ENCODE data around the gene PARD3B.

PARD3B gene

DNA sequence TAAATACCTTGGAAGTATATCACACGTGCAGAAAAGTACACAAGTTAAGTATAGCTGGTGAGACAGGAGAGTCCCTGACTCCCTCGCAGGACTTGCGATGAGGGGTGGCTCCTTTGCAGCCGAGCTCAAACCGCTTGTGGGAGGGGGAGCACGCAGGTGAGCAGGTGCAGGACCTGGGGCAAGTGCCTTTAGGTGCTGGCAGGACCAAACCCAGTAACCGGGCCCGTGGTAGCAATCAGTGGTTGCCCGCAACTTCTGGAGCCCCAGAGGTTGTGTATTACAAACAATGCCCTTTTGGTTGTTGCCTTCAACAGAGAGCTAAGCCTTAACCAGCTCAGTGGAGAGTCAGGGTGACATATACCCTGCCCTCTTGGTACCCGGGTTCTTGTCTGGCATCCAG lies 132.8 kb downstream of the PARD3B start:
- Histone ChIP-seq H3K27ac (ENCODE audit: low read depth, low read length) (no peak overlapping the region), H3K9me3 (ENCODE audit: control insufficient read depth, insufficient read depth, low read length) (no peaks in the 10 kb centered on the region), H3K9ac (ENCODE audit: low read depth, low read length) (no peak overlapping the region), H3K4me3 (ENCODE audit: low read depth, low read length) (no peak overlapping the region), H3K27me3 (ENCODE audit: control insufficient read depth, insufficient read depth, low read length) (no peaks in the 10 kb centered on the region), H3K36me3 (ENCODE audit: control insufficient read depth, insufficient read depth, low read length) (no peaks in the 10 kb centered on the region), H3K4me1 (ENCODE audit: control insufficient read depth, insufficient read depth, low read length) (peaks cover 14% of the 10 kb centered on the region)

DNA sequence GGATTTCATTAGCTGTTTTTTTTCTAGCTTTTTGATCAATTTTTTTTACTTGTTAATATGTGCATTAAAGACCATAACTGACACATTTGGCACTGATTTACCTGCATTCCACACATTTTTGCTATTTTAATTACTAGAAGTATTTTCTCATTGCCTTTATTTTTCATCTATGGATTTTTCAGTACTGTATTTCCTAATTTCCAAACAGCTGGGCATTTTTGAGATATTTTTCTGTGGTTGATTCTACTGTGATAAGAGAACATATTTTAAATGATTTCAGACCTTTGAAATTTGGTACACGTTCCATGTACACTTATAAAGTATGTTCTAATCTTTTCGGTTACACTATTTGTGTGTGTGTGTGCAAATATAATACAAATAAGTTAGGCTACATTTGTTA lies 135.3 kb downstream of the PARD3B start:
- Histone ChIP-seq H3K4me1 (ENCODE audit: control insufficient read depth, insufficient read depth, low read length) (no peaks in the 10 kb centered on the region), H3K9ac (ENCODE audit: low read depth, low read length) (no peak overlapping the region), H3K27me3 (ENCODE audit: control insufficient read depth, insufficient read depth, low read length) (no peaks in the 10 kb centered on the region), H3K36me3 (ENCODE audit: control insufficient read depth, insufficient read depth, low read length) (no peaks in the 10 kb centered on the region), H3K4me3 (ENCODE audit: low read depth, low read length) (no peak overlapping the region), H3K9me3 (ENCODE audit: control insufficient read depth, insufficient read depth, low read length) (no peaks in the 10 kb centered on the region), H3K27ac (ENCODE audit: low read depth, low read length) (no peak overlapping the region)

DNA sequence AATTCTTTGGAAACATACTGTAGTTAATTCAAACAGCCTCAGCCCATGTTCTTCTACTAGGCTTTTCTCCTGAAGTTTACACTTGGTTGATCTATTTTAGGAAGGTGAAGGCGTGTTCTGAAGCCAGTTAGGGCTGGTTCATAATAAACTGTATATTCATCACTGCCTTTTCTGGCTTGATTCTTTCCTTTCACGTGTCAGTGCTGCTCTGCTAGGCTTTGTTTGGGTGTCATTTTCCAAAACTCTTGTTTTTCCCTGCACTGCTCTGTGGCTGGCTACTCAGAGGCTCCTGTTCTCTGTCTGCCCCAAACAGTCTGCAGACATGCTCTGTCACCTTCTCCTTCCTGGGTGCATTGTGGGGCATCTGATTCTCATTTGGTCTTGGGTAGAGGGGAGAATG lies 136.1 kb downstream of the PARD3B start:
- H3K9me3 ChIP-seq (ENCODE audit: control insufficient read depth, insufficient read depth, low read length), result no peaks in the 10 kb centered on the region
- H3K4me1 ChIP-seq (ENCODE audit: control insufficient read depth, insufficient read depth, low read length), result no peaks in the 10 kb centered on the region
- H3K27me3 ChIP-seq (ENCODE audit: control insufficient read depth, insufficient read depth, low read length), result no peaks in the 10 kb centered on the region
- no peak overlapping the region for H3K9ac ChIP-seq (ENCODE audit: low read depth, low read length)
- no peaks in the 10 kb centered on the region for H3K36me3 ChIP-seq (ENCODE audit: control insufficient read depth, insufficient read depth, low read length)
- H3K27ac ChIP-seq (ENCODE audit: low read depth, low read length), result no peak overlapping the region
- no peak overlapping the region for H3K4me3 ChIP-seq (ENCODE audit: low read depth, low read length)

DNA sequence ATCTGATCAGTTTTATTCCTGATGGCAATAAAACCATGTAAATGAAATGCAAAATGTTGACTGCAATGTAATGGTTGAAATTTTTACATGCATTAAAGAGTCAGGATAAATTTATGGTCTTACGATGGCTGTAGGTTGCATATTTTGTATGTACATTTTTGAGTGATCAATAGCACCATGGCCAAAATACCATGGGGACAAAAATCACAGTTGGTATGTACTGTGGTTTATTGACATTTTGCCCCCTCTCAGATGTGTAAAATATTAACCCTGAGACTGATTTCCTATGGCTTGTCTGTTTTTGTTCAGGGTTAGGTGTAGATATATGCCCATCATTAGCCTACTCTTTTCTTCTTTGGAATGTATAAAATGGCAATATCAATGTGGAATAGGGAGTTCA lies 138.1 kb downstream of the PARD3B start:
- no peak overlapping the region for H3K27ac ChIP-seq (ENCODE audit: low read depth, low read length)

DNA sequence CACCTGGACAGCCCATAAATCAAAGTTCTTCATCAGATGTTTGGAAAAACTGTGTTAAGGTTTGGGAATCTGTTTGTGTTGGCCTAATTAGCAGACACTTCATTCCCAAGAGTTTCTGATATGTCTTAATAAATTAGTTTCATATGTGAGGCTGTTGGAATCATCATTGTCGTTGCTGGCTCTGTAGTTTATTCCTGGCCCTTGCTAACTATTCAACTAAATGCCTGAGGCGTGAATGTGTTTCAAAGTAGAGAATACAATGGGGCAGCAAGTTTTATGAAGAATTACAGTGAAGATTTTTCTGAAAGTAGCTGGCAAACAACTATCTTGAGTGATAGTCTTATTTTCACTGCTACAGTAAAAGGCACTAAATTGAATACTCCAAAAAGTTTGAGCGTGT lies 141.1 kb downstream of the PARD3B start:
- no peaks in the 10 kb centered on the region for H3K36me3 ChIP-seq (ENCODE audit: control insufficient read depth, insufficient read depth, low read length)
- H3K9ac ChIP-seq (ENCODE audit: low read depth, low read length), result no peak overlapping the region

More for the DNA sequence above, 138.1 kb downstream of the PARD3B start:
- H3K4me1 ChIP-seq (ENCODE audit: control insufficient read depth, insufficient read depth, low read length), result no peaks in the 10 kb centered on the region
- H3K4me3 ChIP-seq (ENCODE audit: low read depth, low read length), result no peak overlapping the region
- H3K36me3 ChIP-seq (ENCODE audit: control insufficient read depth, insufficient read depth, low read length), result no peaks in the 10 kb centered on the region
- H3K9me3 ChIP-seq (ENCODE audit: control insufficient read depth, insufficient read depth, low read length), result no peaks in the 10 kb centered on the region
- no peak overlapping the region for H3K9ac ChIP-seq (ENCODE audit: low read depth, low read length)
- H3K27me3 ChIP-seq (ENCODE audit: control insufficient read depth, insufficient read depth, low read length), result no peaks in the 10 kb centered on the region

DNA sequence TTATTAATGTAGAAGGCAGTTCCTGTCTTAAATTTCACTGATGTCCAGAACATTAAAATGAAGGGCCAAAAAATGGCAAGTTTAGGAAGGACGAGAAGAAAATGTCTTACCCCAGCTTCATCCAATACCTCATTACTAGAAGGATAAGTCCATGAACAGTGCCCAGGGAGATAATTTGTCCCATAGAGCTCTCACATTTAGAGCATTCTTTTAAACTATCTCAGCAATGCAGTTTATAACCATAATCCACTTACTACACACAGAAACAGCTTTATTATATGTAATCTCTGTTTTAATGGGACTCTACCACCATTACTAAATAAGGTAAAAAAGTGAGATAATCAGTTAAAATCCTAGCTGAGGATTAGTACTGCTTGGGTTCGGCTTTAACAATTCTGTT lies 142.5 kb downstream of the PARD3B start:
- no peaks in the 10 kb centered on the region for H3K4me1 ChIP-seq (ENCODE audit: control insufficient read depth, insufficient read depth, low read length)
- H3K9ac ChIP-seq (ENCODE audit: low read depth, low read length), result no peak overlapping the region
- H3K27ac ChIP-seq (ENCODE audit: low read depth, low read length), result no peak overlapping the region
- H3K9me3 ChIP-seq (ENCODE audit: control insufficient read depth, insufficient read depth, low read length), result no peaks in the 10 kb centered on the region
- no peaks in the 10 kb centered on the region for H3K27me3 ChIP-seq (ENCODE audit: control insufficient read depth, insufficient read depth, low read length)
- H3K36me3 ChIP-seq (ENCODE audit: control insufficient read depth, insufficient read depth, low read length), result no peaks in the 10 kb centered on the region
- H3K4me3 ChIP-seq (ENCODE audit: low read depth, low read length), result no peak overlapping the region

More for the DNA sequence above, 141.1 kb downstream of the PARD3B start:
- H3K27me3 ChIP-seq (ENCODE audit: control insufficient read depth, insufficient read depth, low read length), result no peaks in the 10 kb centered on the region
- no peak overlapping the region for H3K27ac ChIP-seq (ENCODE audit: low read depth, low read length)
- no peak overlapping the region for H3K4me3 ChIP-seq (ENCODE audit: low read depth, low read length)
- H3K4me1 ChIP-seq (ENCODE audit: control insufficient read depth, insufficient read depth, low read length), result no peaks in the 10 kb centered on the region
- no peaks in the 10 kb centered on the region for H3K9me3 ChIP-seq (ENCODE audit: control insufficient read depth, insufficient read depth, low read length)

DNA sequence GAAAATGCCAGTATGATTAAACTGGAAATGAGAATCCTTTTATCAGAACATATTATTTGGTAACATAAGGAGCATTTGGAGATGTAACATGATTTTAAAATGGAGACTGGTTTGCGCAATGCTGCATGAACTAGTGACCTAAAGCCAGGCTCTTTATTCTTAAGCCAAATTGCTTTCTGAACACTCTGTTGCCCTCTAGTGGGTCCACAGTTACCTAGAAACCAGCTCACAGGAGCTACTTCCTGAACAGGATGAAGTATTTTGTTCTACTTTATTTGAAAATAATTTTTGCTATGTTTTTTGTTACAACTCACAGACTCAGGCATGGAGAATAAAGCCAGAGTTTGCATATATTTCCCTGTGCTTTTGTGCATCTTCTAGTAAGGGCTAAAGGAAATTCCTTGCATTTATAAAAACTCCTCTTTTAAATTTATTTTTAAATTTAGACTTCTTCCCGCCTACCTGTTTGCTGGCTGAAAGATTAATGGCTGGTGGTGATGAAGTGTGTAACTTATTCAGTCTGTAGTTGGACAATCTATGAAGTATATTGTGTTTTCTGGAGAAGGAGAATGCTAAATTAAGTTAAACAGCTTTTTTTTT lies 146.7 kb downstream of the PARD3B start:
- no peak overlapping the region for H3K27ac ChIP-seq (ENCODE audit: low read depth, low read length)
- no peaks in the 10 kb centered on the region for H3K27me3 ChIP-seq (ENCODE audit: control insufficient read depth, insufficient read depth, low read length)
- no peaks in the 10 kb centered on the region for H3K9me3 ChIP-seq (ENCODE audit: control insufficient read depth, insufficient read depth, low read length)
- no peak overlapping the region for H3K9ac ChIP-seq (ENCODE audit: low read depth, low read length)
- H3K4me3 ChIP-seq (ENCODE audit: low read depth, low read length), result no peak overlapping the region
- H3K4me1 ChIP-seq (ENCODE audit: control insufficient read depth, insufficient read depth, low read length), result no peaks in the 10 kb centered on the region
- no peaks in the 10 kb centered on the region for H3K36me3 ChIP-seq (ENCODE audit: control insufficient read depth, insufficient read depth, low read length)

DNA sequence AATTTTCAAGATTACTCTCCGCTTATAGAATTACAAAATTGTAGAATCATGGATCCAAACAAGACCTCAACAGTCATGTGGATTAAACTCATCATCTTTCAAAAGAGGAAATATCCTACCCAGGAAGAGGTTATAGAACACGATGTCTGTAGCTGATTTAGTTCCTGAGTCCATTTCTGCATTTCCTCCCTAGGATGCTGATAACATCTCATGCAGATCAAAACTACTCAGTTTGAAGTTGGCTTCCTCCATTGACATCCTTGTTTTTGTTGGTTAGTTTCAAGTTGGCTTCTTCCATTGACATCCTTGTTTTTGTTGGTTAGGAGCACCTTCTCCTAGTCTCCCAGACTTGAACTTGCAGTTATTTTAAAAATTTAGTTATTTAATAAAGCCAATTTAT lies 147.5 kb downstream of the PARD3B start:
- Histone ChIP-seq H3K4me3 (ENCODE audit: low read depth, low read length) (no peak overlapping the region), H3K27me3 (ENCODE audit: control insufficient read depth, insufficient read depth, low read length) (no peaks in the 10 kb centered on the region), H3K9me3 (ENCODE audit: control insufficient read depth, insufficient read depth, low read length) (no peaks in the 10 kb centered on the region), H3K36me3 (ENCODE audit: control insufficient read depth, insufficient read depth, low read length) (no peaks in the 10 kb centered on the region), H3K4me1 (ENCODE audit: control insufficient read depth, insufficient read depth, low read length) (no peaks in the 10 kb centered on the region), H3K9ac (ENCODE audit: low read depth, low read length) (no peak overlapping the region), H3K27ac (ENCODE audit: low read depth, low read length) (no peak overlapping the region)

DNA sequence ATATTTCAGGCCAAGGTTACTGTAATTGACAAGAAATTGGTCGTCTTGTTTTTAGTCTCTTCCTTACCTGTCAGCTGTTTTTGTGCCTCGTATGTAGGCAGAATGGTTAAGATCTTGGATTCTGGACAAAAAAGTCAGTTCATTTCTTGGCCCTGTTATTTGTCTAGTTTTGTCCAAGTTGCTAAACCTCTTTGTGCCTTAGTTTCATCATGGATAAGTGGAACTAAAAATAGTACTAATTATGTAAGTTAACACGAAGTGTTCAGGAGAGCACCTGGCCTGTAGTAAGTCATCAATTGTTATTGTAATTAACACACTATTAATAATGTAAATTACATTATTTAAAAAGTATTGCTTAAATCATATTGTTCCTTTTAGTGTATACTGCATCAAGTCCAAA lies 148.0 kb downstream of the PARD3B start:
- Histone ChIP-seq H3K4me1 (ENCODE audit: control insufficient read depth, insufficient read depth, low read length) (no peaks in the 10 kb centered on the region), H3K27me3 (ENCODE audit: control insufficient read depth, insufficient read depth, low read length) (no peaks in the 10 kb centered on the region), H3K27ac (ENCODE audit: low read depth, low read length) (no peak overlapping the region), H3K4me3 (ENCODE audit: low read depth, low read length) (no peak overlapping the region), H3K36me3 (ENCODE audit: control insufficient read depth, insufficient read depth, low read length) (no peaks in the 10 kb centered on the region), H3K9me3 (ENCODE audit: control insufficient read depth, insufficient read depth, low read length) (no peaks in the 10 kb centered on the region), H3K9ac (ENCODE audit: low read depth, low read length) (no peak overlapping the region)

DNA sequence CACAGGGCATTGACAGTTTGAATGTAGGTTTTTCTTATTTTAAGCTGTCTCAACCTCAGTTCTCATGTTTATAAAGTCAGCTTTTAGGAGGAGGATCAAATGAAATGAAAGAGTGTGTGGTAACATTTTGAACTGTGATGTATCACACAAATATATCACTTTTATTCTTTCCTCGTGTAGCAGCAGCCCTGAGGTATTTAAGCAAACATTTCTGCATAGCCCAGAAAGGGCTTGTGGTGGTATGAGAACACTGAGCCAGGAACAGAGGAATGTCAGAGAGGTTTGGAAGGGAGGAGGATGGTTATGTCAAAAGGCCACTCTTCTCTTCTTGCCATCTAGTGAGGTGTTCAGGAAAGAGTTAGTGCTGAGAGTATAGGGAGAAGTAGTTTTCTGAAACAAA lies 150.2 kb downstream of the PARD3B start:
- no peak overlapping the region for H3K9ac ChIP-seq (ENCODE audit: low read depth, low read length)
- H3K27ac ChIP-seq (ENCODE audit: low read depth, low read length), result no peak overlapping the region

DNA sequence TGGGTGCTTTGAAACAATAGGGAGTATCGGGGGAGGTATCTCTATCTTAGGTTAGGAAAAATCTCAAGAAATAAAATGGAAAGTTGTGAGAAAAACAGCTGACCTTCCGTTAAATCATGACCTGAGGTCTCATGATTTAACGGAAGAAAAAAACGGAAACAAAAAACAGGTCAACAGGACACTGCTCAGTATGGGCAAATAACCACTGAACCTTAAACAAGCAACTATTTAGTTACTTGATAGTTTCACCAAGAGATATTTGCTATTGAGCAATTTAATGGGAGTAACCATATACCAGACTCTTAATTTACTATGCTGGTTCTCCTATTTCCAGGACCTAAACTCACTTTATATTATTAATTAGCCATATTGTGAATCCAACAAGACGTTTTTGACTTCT lies 150.8 kb downstream of the PARD3B start:
- Histone ChIP-seq H3K9me3 (ENCODE audit: control insufficient read depth, insufficient read depth, low read length) (no peaks in the 10 kb centered on the region), H3K9ac (ENCODE audit: low read depth, low read length) (no peak overlapping the region), H3K27ac (ENCODE audit: low read depth, low read length) (no peak overlapping the region), H3K27me3 (ENCODE audit: control insufficient read depth, insufficient read depth, low read length) (no peaks in the 10 kb centered on the region), H3K36me3 (ENCODE audit: control insufficient read depth, insufficient read depth, low read length) (no peaks in the 10 kb centered on the region), H3K4me1 (ENCODE audit: control insufficient read depth, insufficient read depth, low read length) (no peaks in the 10 kb centered on the region), H3K4me3 (ENCODE audit: low read depth, low read length) (no peak overlapping the region)

More for the DNA sequence above, 150.2 kb downstream of the PARD3B start:
- Histone ChIP-seq H3K36me3 (ENCODE audit: control insufficient read depth, insufficient read depth, low read length) (no peaks in the 10 kb centered on the region), H3K9me3 (ENCODE audit: control insufficient read depth, insufficient read depth, low read length) (no peaks in the 10 kb centered on the region), H3K4me3 (ENCODE audit: low read depth, low read length) (no peak overlapping the region), H3K4me1 (ENCODE audit: control insufficient read depth, insufficient read depth, low read length) (no peaks in the 10 kb centered on the region), H3K27me3 (ENCODE audit: control insufficient read depth, insufficient read depth, low read length) (no peaks in the 10 kb centered on the region)

Data from HUES48 (cell line).